ENCODE data around the gene PIP4K2B. TPM values are rescaled to one million over a fixed set of nuclear protein-coding genes. Genes with fewer than 3 reads are reported as not detected.

The PIP4K2B gene
- total and polyA plus RNA-seq, 2 experiments from 2014 or later, result 12.8 to 65.8 TPM

DNA sequence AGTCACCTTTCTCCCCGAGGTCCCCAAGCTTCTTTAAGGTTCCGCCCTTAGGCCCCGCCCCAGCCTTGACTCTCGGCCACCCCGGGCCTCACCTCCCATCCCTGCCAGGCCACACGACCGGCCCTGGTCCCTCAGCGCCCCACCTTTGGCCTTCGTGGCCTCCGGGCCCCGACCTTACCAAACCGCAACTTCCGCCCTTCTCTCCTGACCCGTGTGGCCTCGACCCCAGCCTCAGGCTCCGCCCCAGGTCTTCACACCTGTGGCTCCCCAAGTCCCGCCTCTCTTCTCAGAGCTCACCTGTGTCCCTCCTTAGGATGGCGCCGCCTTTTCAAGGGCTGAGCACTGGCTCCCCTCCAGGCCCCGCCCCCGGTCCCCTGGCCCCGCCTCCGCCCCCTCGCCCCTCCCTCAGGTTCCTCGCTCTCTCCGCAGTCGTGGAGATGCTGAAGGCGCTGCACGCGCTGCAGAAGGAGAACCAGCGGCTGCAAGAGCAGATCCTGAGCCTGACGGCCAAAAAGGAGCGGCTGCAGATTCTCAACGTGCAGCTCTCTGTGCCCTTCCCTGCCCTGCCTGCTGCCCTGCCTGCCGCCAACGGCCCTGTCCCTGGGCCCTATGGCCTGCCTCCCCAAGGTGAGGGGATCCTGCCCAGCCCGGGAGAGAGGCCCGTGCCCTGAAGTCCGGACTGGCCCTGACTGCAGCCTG is 79.3 kb downstream of the PIP4K2B start:
- no peak overlapping the region for H3K4me3 ChIP-seq
- H3K27me3 ChIP-seq (replicated peaks; ENCODE audit: insufficient read depth), result no peaks in the 10 kb centered on the region
- WGBS, 2 experiments (ENCODE audit: low coverage in 1 of 2, low lambda C conversion rate in 2 of 2, missing lambda C conversion rate in 2 of 2), result 81 to 82% methylated on average over 28 to 39 of the region's 39 CpGs
- no peaks in the 10 kb centered on the region for H4K20me1 ChIP-seq (ENCODE audit: insufficient read depth)
- H3K79me2 ChIP-seq (ENCODE audit: insufficient read depth), result no peaks in the 10 kb centered on the region
- in situ Hi-C loops (cut with MboI), result no loop called here
- no peak overlapping the region for H3K9ac ChIP-seq
- H3K4me1 ChIP-seq (ENCODE audit: insufficient read depth), result no peaks in the 10 kb centered on the region
- no peaks in the 10 kb centered on the region for H3K9me2 ChIP-seq (ENCODE audit: insufficient read depth)
- H3K36me3 ChIP-seq (ENCODE audit: low read depth), result no peaks in the 10 kb centered on the region; the same call in 1 of the 2 replicates
- TF ChIP-seq EZH2 (IDR thresholded peaks at IDR 0.05; ENCODE audit: insufficient read depth, poor library complexity, severe bottlenecking) (no peak), EZH2phosphoT487 (IDR thresholded peaks at IDR 0.05; ENCODE audit: insufficient read depth, low read depth) (no peak)
- no peak overlapping the region for H3K4me2 ChIP-seq (ENCODE audit: unreplicated experiment)
- no peak for DNase-seq
- H3K9me3 ChIP-seq (ENCODE audit: low read depth), result no peaks in the 10 kb centered on the region
- H2AFZ ChIP-seq, result no peak overlapping the region
- no peak overlapping the region for H3K27ac ChIP-seq
- H3F3A ChIP-seq (ENCODE audit: insufficient read depth), result no peaks in the 10 kb centered on the region

DNA sequence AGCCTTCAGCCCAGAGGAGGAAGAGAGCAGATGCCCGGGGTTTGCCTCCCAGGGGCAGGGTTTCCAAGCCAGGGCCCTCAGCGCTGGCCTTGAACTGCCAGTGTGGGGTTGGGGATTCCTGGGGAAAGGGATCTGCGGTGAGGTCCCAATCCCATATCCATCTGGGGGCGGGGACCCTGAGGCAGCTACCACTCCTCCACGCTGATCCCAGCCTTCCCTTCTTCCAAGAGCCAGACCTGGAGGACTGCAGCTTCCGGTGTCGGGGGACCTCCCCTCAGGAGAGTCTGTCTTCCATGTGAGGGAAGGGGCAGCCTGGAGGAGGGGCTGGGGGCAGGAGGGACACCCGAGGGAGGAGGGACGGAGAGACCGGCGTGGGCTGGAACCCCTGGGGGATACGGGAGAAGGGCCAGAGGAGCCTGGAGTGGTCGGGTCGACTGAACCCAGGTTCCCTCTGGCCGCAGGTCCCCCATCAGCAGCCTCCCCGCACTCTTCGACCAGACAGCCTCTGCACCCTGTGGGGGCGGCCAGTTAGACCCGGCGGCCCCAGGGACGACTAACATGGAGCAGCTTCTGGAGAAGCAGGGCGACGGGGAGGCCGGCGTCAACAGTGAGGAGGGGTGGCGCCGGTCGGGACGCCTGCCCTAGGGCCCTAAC is 79.9 kb downstream of the PIP4K2B start:
- in situ Hi-C loops (cut with MboI), result no loop called here
- Histone ChIP-seq H3K4me2 (ENCODE audit: unreplicated experiment) (no peak overlapping the region), H3K9ac (no peak overlapping the region), H3K36me3 (ENCODE audit: low read depth) (no peaks in the 10 kb centered on the region; the same call in 1 of the 2 replicates), H2AFZ (no peak overlapping the region), H3K9me3 (ENCODE audit: low read depth) (no peaks in the 10 kb centered on the region), H3K79me2 (ENCODE audit: insufficient read depth) (no peaks in the 10 kb centered on the region), H3K27me3 (replicated peaks; ENCODE audit: insufficient read depth) (no peaks in the 10 kb centered on the region), H3K4me1 (ENCODE audit: insufficient read depth) (no peaks in the 10 kb centered on the region), H3F3A (ENCODE audit: insufficient read depth) (no peaks in the 10 kb centered on the region), H3K4me3 (no peak overlapping the region), H4K20me1 (ENCODE audit: insufficient read depth) (no peaks in the 10 kb centered on the region), H3K27ac (no peak overlapping the region), H3K9me2 (ENCODE audit: insufficient read depth) (no peaks in the 10 kb centered on the region)
- TF ChIP-seq EZH2phosphoT487 (IDR thresholded peaks at IDR 0.05; ENCODE audit: insufficient read depth, low read depth), result no peak
- no peak for TF ChIP-seq EZH2 (IDR thresholded peaks at IDR 0.05; ENCODE audit: insufficient read depth, poor library complexity, severe bottlenecking)
- 89 to 94% methylated on average over 19 to 28 of the region's 29 CpGs for WGBS, 2 experiments (ENCODE audit: low coverage in 1 of 2, low lambda C conversion rate in 2 of 2, missing lambda C conversion rate in 2 of 2)
- DNase-seq, result no peak

DNA sequence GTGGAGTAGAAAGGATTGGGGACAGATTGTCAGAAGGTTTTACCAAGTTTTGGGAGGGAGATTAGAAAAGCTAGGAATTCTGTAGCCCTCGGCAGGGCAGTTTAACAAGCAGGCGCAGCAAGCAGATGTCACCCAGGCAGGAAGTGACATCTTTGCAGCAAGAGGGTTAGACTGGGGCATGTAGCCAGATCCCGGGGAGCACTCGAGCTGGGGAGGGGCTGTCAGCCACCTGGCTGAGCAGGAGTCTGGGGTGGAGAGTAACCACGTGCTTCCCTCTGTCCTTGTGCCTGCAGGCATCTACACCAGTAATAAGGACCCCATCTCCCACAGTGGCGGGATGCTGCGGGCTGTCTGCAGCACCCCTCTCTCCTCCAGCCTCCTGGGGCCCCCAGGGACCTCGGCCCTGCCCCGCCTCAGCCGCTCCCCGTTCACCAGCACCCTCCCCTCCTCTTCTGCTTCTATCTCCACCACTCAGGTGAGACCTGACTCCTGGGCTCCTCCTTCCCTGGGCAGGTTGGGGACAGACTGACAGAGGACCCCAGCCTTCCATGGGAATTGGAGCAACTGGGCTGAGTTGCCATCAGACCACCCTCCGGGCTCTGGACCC is 82.1 kb downstream of the PIP4K2B start:
- Histone ChIP-seq H3K27me3 (replicated peaks; ENCODE audit: insufficient read depth) (no peaks in the 10 kb centered on the region), H4K20me1 (ENCODE audit: insufficient read depth) (no peaks in the 10 kb centered on the region), H3K4me2 (ENCODE audit: unreplicated experiment) (no peak overlapping the region), H3K36me3 (ENCODE audit: low read depth) (no peaks in the 10 kb centered on the region; the same call in 1 of the 2 replicates), H3K9me2 (ENCODE audit: insufficient read depth) (no peaks in the 10 kb centered on the region), H3K79me2 (ENCODE audit: insufficient read depth) (no peaks in the 10 kb centered on the region), H2AFZ (no peak overlapping the region), H3K4me1 (ENCODE audit: insufficient read depth) (no peaks in the 10 kb centered on the region), H3F3A (ENCODE audit: insufficient read depth) (no peaks in the 10 kb centered on the region), H3K4me3 (no peak overlapping the region), H3K9ac (no peak overlapping the region), H3K27ac (no peak overlapping the region), H3K9me3 (ENCODE audit: low read depth) (no peaks in the 10 kb centered on the region)
- in situ Hi-C loops (cut with MboI), result no loop called here
- TF ChIP-seq EZH2phosphoT487 (IDR thresholded peaks at IDR 0.05; ENCODE audit: insufficient read depth, low read depth), result no peak
- TF ChIP-seq EZH2 (IDR thresholded peaks at IDR 0.05; ENCODE audit: insufficient read depth, poor library complexity, severe bottlenecking), result no peak
- no peak for DNase-seq
- WGBS, 2 experiments (ENCODE audit: low coverage in 1 of 2, low lambda C conversion rate in 2 of 2, missing lambda C conversion rate in 2 of 2), result 72 to 75% methylated on average over 12 of the region's 12 CpGs

DNA sequence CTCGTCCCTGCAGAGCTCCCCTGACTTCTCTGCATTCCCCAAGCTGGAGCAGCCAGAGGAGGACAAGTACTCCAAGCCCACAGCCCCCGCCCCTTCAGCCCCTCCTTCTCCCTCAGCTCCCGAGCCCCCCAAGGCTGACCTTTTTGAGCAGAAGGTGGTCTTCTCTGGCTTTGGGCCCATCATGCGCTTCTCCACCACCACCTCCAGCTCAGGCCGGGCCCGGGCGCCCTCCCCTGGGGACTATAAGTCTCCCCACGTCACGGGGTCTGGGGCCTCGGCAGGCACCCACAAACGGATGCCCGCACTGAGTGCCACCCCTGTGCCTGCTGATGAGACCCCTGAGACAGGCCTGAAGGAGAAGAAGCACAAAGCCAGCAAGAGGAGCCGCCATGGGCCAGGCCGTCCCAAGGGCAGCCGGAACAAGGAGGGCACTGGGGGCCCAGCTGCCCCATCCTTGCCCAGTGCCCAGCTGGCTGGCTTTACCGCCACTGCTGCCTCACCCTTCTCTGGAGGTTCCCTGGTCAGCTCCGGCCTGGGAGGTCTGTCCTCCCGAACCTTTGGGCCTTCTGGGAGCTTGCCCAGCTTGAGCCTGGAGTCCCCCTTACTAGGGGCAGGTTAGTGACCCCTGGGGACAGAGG is 82.9 kb downstream of the PIP4K2B start:
- TF ChIP-seq EZH2phosphoT487 (IDR thresholded peaks at IDR 0.05; ENCODE audit: insufficient read depth, low read depth) (no peak), EZH2 (IDR thresholded peaks at IDR 0.05; ENCODE audit: insufficient read depth, poor library complexity, severe bottlenecking) (no peak)

More for the DNA sequence above, 82.9 kb downstream of the PIP4K2B start:
- in situ Hi-C loops (cut with MboI), result no loop called here
- no peak overlapping the region for H3K4me3 ChIP-seq
- H3K27ac ChIP-seq, result no peak overlapping the region
- DNase-seq, result no peak
- no peak overlapping the region for H3K4me2 ChIP-seq (ENCODE audit: unreplicated experiment)
- no peak overlapping the region for H2AFZ ChIP-seq
- H4K20me1 ChIP-seq (ENCODE audit: insufficient read depth), result no peaks in the 10 kb centered on the region
- H3K79me2 ChIP-seq (ENCODE audit: insufficient read depth), result no peaks in the 10 kb centered on the region
- H3K27me3 ChIP-seq (replicated peaks; ENCODE audit: insufficient read depth), result no peaks in the 10 kb centered on the region
- no peaks in the 10 kb centered on the region for H3F3A ChIP-seq (ENCODE audit: insufficient read depth)
- H3K36me3 ChIP-seq (ENCODE audit: low read depth), result no peaks in the 10 kb centered on the region; the same call in 1 of the 2 replicates
- H3K4me1 ChIP-seq (ENCODE audit: insufficient read depth), result no peaks in the 10 kb centered on the region
- no peaks in the 10 kb centered on the region for H3K9me3 ChIP-seq (ENCODE audit: low read depth)
- H3K9ac ChIP-seq, result no peak overlapping the region
- no peaks in the 10 kb centered on the region for H3K9me2 ChIP-seq (ENCODE audit: insufficient read depth)
- 88 to 96% methylated on average over 15 to 18 of the region's 18 CpGs for WGBS, 2 experiments (ENCODE audit: low coverage in 1 of 2, low lambda C conversion rate in 2 of 2, missing lambda C conversion rate in 2 of 2)

Small RNA genes lying within 50 kb of the gene (microRNA-seq; reads per million reads assigned to microRNA genes)
- gene MIR4726 (ENCODE audit: borderline number of aligned reads), result not detected
- not detected for gene MIR4727 (ENCODE audit: borderline number of aligned reads)

Small RNA genes lying within 50 kb of the gene (small RNA-seq; reads per million reads assigned to genes)
- gene MIR4726 (ENCODE audit: low read depth, low replicate concordance) (not detected), gene MIR4727 (ENCODE audit: low read depth, low replicate concordance) (not detected), gene RNA5SP440 (ENCODE audit: low read depth, low replicate concordance) (not detected), gene RNU6-866P (ENCODE audit: low read depth, low replicate concordance) (not detected)

Other genes with a start within 250 kb of the PIP4K2B start
- not detected in 2 replicates for gene SRCIN1, start 193.6 kb downstream of the PIP4K2B start, total RNA-seq (2014; rRNA removed; shearing (Covaris generic))
- not detected in 2 replicates for gene SRCIN1, start 193.6 kb downstream of the PIP4K2B start, polyA plus RNA-seq (2016; fragmentation: Nextera tagmentation; extraction: Ambion mirVana)
- 2.9 and 4.3 TPM in 2 replicates for gene EPOP, start 124.6 kb downstream of the PIP4K2B start, total RNA-seq (2014; rRNA removed; shearing (Covaris generic))
- gene EPOP, start 124.6 kb downstream of the PIP4K2B start, polyA plus RNA-seq (2016; fragmentation: Nextera tagmentation; extraction: Ambion mirVana), result 1.0 and 1.2 TPM in 2 replicates
- gene MLLT6, start 94.3 kb downstream of the PIP4K2B start, total RNA-seq (2014; rRNA removed; shearing (Covaris generic)), result 13.5 and 18.9 TPM in 2 replicates
- gene MLLT6, start 94.3 kb downstream of the PIP4K2B start, polyA plus RNA-seq (2016; fragmentation: Nextera tagmentation; extraction: Ambion mirVana), result 2.4 and 3.1 TPM in 2 replicates
- gene CISD3, start 69.2 kb downstream of the PIP4K2B start, total RNA-seq (2014; rRNA removed; shearing (Covaris generic)), result 6.1 and 7.2 TPM in 2 replicates
- gene CISD3, start 69.2 kb downstream of the PIP4K2B start, polyA plus RNA-seq (2016; fragmentation: Nextera tagmentation; extraction: Ambion mirVana), result 44.6 and 49.9 TPM in 2 replicates
- gene PCGF2, start 51.2 kb downstream of the PIP4K2B start, total RNA-seq (2014; rRNA removed; shearing (Covaris generic)), result 3.5 and 3.8 TPM in 2 replicates
- 4.6 and 5.5 TPM in 2 replicates for gene PCGF2, start 51.2 kb downstream of the PIP4K2B start, polyA plus RNA-seq (2016; fragmentation: Nextera tagmentation; extraction: Ambion mirVana)
- 149 and 227 TPM in 2 replicates for gene PSMB3, start 46.8 kb downstream of the PIP4K2B start, total RNA-seq (2014; rRNA removed; shearing (Covaris generic))
- gene PSMB3, start 46.8 kb downstream of the PIP4K2B start, polyA plus RNA-seq (2016; fragmentation: Nextera tagmentation; extraction: Ambion mirVana), result 308 and 310 TPM in 2 replicates
- 9.7 and 18.7 TPM in 2 replicates for gene CWC25, start 25.8 kb upstream of the PIP4K2B start, total RNA-seq (2014; rRNA removed; shearing (Covaris generic))
- gene CWC25, start 25.8 kb upstream of the PIP4K2B start, polyA plus RNA-seq (2016; fragmentation: Nextera tagmentation; extraction: Ambion mirVana), result 13.3 and 14.2 TPM in 2 replicates
- gene RPL23, start 54.2 kb upstream of the PIP4K2B start, total RNA-seq (2014; rRNA removed; shearing (Covaris generic)), result 516 and 553 TPM in 2 replicates
- gene RPL23, start 54.2 kb upstream of the PIP4K2B start, polyA plus RNA-seq (2016; fragmentation: Nextera tagmentation; extraction: Ambion mirVana), result 1,114 and 1,221 TPM in 2 replicates
- gene LASP1, start 70.5 kb upstream of the PIP4K2B start, total RNA-seq (2014; rRNA removed; shearing (Covaris generic)), result 207 and 250 TPM in 2 replicates
- gene LASP1, start 70.5 kb upstream of the PIP4K2B start, polyA plus RNA-seq (2016; fragmentation: Nextera tagmentation; extraction: Ambion mirVana), result 198 and 203 TPM in 2 replicates
- under 0.01 TPM in 1 of 2 replicates, not detected in the other for gene FBXO47, start 167.8 kb upstream of the PIP4K2B start, total RNA-seq (2014; rRNA removed; shearing (Covaris generic))
- not detected in 2 replicates for gene FBXO47, start 167.8 kb upstream of the PIP4K2B start, polyA plus RNA-seq (2016; fragmentation: Nextera tagmentation; extraction: Ambion mirVana)

All from GM23248 (cell line).